Suprapubic skin (tissue), 3 donors: Measurements from ENCODE around the gene PGM3.

Experiments
- CTCF ChIP-seq, 2 donors: fragments of 200-600 bp in 1 of 2; fragments of 450-650 bp in 1 of 2; sonication (generic) in 1 of 2; IDR thresholded peaks; one replicate each; pipeline ENCODE4 v1.5.1; 2016 to 2019; ENCODE audit warnings: antibody characterized with exemption in 2 of 2, mild to moderate bottlenecking in 1 of 2, moderate library complexity in 1 of 2
- POLR2A ChIP-seq, 2 donors: fragments of 450-650 bp; IDR thresholded peaks; one replicate each; pipeline ENCODE4 v1.6.1; 2017; ENCODE audit warnings: antibody characterized with exemption in 2 of 2, mild to moderate bottlenecking in 2 of 2, moderate library complexity in 2 of 2

GRCh38 chr6:83182114-83182513 is 11.0 kb downstream of the PGM3 start:
- no peak for TF ChIP-seq POLR2A (IDR thresholded peaks at IDR 0.05)
- no peak for TF ChIP-seq CTCF (IDR thresholded peaks at IDR 0.05)
